ENCODE results near the gene NKD2.

NKD2 gene

GRCh38 chr5:1067141-1068121, 58.8 kb downstream of the NKD2 start:
- TF ChIP-seq CTCF (IDR thresholded peaks at IDR 0.05; ENCODE audit: insufficient read depth, low read depth, low read length, missing control alignments): no peak
- DNase-seq (ENCODE audit: low read depth): no peak
- no peak overlapping the region for H3K4me3 ChIP-seq (ENCODE audit: low read depth, low read length)

GRCh38 chr5:1068204-1068894, 59.7 kb downstream of the NKD2 start:
- no peak for DNase-seq (ENCODE audit: low read depth)
- TF ChIP-seq CTCF (IDR thresholded peaks at IDR 0.05; ENCODE audit: insufficient read depth, low read depth, low read length, missing control alignments): no peak
- no peak overlapping the region for H3K4me3 ChIP-seq (ENCODE audit: low read depth, low read length)

- DNase-seq (ENCODE audit: low read depth): no peak
- H3K4me3 ChIP-seq (ENCODE audit: low read depth, low read length): no peak overlapping the region
- no peak for TF ChIP-seq CTCF (IDR thresholded peaks at IDR 0.05; ENCODE audit: insufficient read depth, low read depth, low read length, missing control alignments)
Measured at GRCh38 chr5:1068895-1069719, 60.5 kb downstream of the NKD2 start.

GRCh38 chr5:1069720-1070088, 61.1 kb downstream of the NKD2 start:
- no peak overlapping the region for H3K4me3 ChIP-seq (ENCODE audit: low read depth, low read length)
- no peak for DNase-seq (ENCODE audit: low read depth)
- no peak for TF ChIP-seq CTCF (IDR thresholded peaks at IDR 0.05; ENCODE audit: insufficient read depth, low read depth, low read length, missing control alignments)

GRCh38 chr5:1073239-1074102, 64.9 kb downstream of the NKD2 start:
- H3K4me3 ChIP-seq (ENCODE audit: low read depth, low read length): no peak overlapping the region
- no peak for DNase-seq (ENCODE audit: low read depth)
- no peak for TF ChIP-seq CTCF (IDR thresholded peaks at IDR 0.05; ENCODE audit: insufficient read depth, low read depth, low read length, missing control alignments)

- H3K4me3 ChIP-seq (ENCODE audit: low read depth, low read length): no peak overlapping the region
- no peak for TF ChIP-seq CTCF (IDR thresholded peaks at IDR 0.05; ENCODE audit: insufficient read depth, low read depth, low read length, missing control alignments)
Measured at GRCh38 chr5:1074226-1074625, 65.6 kb downstream of the NKD2 start.

More at GRCh38 chr5:1074226-1074625, 65.6 kb downstream of the NKD2 start:
- DNase-seq (ENCODE audit: low read depth): no peak

All from GM12865 (cell line).